Mesenteric fat pad (tissue), 1 donor: ENCODE results near the gene SPATA2L. TPM values are rescaled to one million over a fixed set of nuclear protein-coding genes. Genes with fewer than 3 reads are reported as not detected.
"Not testable (repeated sequence)": the region's sequence is repeated elsewhere in the genome, so short reads cannot be mapped to it uniquely, and the experiment has no call there.

Source experiments
- DNase-seq: peaks from one replicate; pipeline ENCODE4 v3.0.0-alpha.2; 2020; ENCODE audit warnings: low spot score
- total RNA-seq: library from RNA; stranded (reverse); fragmentation: NEBNext Ultra II Directional; extraction: Animal tissue kit (Norgen Biotek cat#: 25700); gene quantifications from one replicate; pipeline ENCODE4 v1.2.1, GENCODE V29; 2021
- donor health status: DM: yes; HTN: yes; CAD: no.

Gene SPATA2L
- total RNA-seq, 1 donor from 2014 or later = 9.1 TPM

DNA sequence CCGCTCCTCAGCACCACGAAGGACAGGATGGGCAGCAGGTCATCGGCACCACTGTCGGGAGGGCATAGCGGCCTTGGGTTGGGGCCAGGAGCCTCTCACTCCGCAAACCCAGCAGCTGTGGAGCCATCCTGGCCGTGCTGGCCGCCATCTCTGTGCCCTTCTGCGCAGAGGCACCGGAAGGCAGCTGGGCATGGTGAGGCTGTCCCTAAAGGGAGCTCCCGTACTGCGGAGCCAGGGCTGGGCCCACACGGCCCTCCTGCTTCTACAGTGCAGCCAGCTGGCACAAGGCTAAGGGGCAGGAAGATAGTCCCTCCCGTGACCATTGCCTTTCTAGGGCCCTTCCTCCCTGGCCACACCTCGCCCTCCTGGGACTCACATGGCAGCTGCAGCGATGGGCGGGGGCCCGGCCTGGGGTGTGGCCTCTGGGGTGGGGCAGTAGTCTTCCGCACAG lies 7.0 kb upstream of the SPATA2L start:
- no peak for DNase-seq

DNA sequence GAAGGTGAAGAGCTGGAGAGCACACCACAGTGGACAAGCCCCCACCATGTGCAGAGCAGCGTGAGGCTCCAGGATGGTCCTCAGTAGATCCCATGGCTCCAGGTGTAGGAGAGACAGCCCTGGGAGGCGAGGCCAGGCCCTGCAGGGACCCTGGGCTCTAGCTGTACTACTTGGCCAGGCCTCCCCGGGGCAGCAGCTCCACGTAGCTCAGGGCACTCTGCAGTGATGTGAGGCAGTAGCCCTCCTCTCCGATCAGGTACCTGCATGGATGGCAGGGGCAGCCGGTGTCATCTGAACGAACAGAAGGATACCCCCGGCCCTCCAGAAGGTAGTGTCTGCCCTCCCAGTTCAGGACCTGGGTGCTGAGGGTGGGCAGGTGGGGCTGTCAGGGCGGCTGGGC lies 6.2 kb upstream of the SPATA2L start:
- no peak for DNase-seq

DNA sequence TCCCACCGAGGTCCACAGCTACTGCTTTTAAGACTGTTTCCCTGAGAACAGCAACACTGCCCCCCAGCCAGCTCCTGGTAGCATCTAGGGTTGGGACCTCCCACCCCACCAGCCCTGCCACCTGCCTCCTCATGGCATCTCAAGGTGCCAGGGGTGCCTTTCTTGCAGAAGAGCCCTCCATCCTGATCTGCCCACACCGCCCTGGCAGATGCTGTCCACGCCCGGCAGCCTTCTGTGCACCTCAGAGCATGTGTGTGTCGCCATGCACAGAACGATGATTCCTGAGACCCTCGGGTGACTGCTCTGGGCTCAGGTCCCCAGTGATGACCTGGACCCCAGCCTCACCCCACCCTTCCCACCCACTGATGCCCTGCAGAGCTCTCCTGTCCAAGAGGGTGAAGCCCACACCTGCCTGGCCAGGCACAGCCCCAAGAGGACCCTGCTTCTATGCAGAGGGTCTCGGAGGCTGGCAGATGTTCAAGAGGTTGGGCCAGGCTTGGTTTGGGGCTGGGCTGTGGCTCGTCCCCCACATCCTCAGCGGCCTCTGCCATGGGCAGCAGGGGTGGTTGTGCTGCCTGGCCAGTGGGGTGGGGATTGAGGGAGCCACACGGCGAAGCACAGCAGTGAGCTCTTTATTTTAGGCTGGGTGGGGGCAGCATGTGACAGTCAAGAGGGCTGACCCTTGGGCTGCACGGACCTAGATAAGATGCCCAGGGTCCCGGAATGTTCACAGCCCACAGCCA lies 5.2 kb upstream of the SPATA2L start:
- no peak for DNase-seq

DNA sequence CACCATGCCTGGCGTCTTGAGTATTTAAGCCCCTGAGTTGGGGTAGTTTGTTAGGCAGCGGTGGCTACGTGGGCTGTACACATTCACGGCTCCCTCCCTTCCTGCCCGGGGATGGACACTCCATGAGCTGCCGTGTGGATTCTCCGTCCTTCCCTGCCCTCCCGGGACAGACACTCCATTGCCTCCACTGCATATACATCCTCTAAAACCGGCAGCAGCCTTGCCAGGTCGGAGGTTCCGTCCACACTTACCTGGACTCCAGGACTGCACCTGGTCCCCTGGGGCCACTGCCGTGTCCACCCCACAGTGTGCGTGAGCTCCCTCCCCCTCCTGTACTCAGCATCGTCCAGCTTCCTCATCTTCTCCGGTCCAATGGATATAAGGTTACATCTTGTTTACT lies 3.5 kb upstream of the SPATA2L start:
- no peak for DNase-seq

DNA sequence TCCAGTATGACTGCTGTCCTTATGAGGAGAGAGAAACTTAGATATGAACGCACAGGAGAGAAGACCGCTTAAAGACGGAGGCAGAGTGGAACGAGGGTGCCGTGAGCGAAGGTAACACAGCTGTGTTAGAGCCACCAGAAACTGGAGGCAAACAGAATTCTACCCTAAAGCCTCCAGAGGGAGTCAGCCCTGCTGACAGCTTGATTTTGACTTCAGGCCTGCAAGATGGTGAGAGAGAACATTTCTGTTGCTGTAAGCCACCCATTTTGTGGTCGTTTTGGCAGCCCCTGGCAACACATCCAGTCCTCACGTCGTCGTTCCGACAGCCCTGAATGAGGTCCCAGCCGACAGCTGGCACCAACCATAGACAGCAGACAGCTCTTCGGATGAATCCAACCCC lies 2.8 kb upstream of the SPATA2L start:
- DNase-seq = no peak

DNA sequence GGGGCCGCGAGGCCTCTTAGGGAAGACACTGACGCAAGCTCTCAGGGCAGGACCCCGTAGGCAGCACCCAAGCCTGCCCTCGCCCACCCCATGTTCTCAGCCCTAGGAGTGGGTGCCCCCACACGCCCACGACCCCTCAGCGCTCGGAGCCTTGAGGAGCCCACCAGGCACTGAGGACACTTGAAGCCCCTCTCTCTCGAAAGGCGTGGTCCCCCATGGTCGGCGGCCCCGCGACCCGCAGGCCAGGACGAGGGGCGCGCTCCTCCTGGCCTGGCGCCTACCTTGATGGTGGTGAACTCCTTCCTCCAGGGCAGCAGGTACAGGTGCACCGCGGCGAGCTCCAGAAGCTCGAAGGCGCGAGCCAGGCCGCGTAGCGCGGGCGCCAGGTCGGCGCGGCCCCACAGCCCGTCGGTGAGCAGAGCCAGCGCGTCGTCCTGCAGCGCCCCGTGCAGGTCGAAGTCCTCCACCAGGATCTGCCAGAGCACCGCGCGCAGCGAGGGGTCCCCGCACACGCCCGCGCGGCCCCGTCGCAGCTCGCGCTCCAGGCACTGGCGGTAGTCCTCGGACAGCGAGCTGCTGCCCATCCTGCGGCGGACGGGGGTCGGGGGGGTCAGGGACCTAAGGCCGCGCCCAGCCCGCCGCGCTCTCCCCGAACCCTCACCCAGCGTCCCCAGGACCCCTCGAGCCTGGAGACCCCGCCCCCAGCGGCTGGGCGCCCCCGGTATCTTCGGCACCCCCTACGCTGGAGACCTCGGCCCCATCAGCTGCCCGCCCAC lies 668 bp downstream of the SPATA2L start:
- DNase-seq = no peak

DNA sequence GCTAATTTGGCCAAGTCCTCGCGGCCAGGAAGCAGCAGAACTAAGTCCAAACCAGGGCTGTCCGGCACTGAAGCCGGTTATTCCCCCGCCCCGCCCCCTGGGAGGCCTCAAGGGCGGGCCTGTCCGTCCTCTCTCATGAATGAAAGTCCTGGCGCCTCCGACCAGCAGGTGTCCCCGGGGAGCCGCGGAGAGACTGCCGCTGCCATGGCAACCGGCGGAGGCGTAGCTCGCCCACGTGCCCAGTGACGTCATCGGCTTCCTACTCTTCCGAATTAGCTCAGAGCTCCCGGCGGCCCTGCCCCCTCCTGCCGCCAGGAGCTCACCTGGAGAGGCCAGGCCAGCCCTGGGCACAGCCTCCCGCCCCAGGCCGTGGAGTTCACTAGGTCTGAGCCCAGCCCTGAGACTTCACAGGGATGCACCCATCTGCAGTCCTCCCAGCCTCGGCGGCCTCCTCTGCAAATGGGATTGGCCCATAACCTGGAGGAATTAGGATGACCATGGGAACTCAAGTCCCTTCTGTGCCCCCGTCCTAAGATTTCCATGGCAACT lies 1.3 kb downstream of the SPATA2L start:
- DNase-seq = peak; percentile 100

DNA sequence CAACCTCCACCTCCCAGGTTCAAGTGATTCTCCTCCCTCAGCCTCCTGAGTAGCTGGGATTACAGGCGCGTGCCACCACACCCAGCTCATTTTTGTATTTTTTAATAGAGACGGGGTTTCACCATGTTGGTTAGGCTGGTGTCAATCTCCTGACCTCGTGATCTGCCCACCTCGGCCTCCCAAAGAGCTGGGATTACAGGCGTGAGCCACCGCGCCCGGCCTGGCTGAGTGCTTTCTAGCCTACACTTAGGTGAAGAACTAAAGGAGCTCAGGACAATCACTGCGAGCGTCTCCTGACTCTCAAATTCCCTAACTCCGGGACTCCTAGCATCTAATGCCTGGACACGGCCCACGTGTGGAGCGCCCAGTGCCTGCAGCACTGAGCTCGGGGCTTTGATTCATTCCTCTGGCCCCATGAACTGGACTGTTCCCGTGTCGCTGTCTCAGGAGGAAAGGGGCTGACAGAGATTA lies 1.8 kb downstream of the SPATA2L start:
- not testable (repeated sequence) for DNase-seq

DNA sequence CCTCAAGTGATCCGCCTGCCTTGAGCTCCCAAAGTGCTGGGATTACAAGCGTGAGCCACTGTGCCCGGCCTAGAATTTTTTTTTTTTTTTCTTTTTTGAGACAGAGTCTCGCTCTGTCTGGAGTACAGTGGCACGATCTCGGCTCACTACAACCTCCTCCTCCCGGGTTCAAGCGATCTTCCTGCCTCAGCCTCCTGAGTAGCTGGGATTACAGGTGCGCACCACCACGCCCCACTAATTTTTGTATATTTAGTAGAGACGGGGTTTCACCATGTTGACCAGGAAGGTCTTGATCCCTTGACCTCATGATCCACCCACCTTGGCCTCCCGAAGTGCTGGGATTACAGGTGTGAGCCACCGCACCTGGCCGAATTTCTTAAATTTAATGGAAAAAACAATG lies 2.8 kb downstream of the SPATA2L start:
- DNase-seq = not testable (repeated sequence)

DNA sequence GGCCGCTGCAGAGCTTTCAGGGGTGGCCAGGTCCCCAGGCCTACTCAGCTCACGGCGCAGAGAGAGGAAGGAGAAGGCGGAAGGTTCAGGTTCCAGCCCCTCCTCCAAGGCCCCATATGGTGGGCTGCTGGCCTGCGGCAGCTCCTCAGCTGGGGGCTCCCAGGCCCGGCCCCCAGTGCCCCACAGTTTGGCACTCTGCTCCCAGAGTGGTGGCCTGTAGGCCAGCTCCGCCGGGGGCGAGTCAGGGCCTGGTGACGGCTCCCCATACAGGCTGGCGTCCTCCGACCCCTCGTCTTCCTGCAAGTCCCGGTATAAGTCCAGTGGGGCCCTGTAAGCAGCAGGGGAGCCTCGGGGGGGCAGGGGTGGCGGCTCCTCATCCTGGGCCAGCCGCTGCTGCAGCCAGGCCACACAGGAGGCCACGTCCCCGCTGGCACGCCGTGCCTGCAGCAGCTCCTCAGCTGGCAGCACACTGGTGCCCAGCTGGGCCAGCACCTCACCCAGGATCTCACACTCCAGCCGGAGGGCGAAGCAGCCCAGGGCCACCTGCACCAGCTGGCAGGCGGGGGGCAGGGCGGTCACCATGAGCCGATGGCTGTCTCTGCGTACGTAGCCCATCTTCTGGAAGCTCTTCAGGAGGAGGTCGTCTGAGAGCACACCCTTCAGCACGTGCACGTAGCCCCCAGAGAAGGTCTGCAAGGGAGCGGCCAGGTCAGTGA lies 3.7 kb downstream of the SPATA2L start:
- no peak for DNase-seq

DNA sequence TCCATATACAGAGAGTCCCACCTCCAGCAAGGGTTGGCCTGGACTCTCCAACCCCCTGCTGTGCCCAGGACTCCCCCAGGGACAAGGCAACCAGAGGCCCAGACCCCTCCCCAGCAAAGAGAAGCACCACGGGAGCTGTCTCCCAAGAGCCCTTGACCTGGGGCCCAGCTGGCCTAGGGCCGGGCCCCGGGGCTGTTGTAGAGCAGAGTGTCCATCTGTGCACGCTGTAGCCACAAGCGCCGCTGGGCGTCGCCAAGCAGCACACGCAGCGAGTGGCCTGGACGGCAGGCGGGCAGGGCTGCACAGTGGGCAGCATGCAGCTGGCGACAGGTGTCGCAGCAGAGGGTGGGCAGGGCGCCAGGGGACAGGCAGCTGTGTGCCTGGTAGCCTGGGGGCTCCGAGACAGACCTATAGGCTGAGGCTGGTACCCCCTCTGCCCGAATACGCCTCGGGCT lies 4.3 kb downstream of the SPATA2L start:
- DNase-seq = no peak

DNA sequence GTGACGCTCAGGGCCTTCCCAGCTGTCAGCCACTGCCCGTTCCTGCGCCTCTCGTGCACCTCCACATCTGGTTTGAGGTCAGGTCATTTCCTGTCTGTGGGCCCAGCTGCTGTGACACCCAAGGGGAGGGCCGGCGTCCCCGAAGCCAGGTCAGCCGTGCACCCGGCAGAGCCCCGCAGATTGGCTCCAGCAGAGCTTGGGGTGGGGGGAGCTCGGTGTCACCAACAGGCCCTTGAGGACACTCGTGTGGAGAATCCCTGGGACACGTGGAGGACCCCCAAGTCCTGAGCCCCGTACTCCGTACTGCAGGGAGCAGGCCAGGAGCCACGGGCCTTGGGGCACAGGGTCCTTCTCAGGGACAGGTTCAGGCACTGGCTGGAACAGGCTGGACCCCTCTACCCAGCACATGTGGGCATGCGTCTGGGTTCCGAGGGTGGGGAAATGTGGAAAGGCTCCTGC lies 4.8 kb downstream of the SPATA2L start:
- DNase-seq = no peak

DNA sequence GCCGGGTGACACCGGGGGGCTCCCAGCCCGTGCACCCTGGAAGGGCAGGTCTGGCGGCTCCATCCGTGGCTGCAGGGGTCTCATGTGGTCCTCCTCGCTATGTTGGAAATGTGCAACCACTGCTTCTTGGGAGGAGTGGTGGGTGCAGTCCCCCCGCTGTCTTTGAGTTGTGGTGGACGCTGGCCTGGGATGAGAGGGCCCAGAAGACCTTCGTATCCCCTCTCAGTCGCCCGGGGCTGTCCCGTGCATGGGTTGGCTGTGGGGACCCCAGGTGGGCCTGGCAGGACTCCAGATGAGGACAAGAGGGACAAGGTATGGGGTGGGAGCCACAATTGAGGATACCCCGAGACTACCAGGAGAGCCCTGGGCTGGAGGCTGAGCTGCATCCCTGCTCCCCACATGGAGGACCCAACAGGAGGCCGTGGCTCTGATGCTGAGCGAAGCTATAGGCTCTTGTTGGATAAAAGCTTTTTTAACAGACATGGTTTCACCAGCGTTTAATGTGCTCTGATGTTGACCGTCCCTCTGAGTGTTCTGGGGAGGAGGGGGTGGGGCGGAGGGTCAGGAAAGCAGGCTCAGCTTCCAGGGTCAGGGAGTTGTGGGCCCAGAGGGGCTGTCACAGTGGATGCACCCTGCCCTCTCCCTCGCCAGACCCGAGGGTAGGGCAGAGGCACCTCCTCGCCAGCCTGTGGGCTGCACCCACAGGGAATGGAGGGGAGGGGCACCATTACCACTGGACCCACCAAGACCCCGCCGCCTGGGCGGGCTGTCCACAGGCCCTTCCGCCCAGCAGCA lies 5.4 kb downstream of the SPATA2L start:
- no peak for DNase-seq

DNA sequence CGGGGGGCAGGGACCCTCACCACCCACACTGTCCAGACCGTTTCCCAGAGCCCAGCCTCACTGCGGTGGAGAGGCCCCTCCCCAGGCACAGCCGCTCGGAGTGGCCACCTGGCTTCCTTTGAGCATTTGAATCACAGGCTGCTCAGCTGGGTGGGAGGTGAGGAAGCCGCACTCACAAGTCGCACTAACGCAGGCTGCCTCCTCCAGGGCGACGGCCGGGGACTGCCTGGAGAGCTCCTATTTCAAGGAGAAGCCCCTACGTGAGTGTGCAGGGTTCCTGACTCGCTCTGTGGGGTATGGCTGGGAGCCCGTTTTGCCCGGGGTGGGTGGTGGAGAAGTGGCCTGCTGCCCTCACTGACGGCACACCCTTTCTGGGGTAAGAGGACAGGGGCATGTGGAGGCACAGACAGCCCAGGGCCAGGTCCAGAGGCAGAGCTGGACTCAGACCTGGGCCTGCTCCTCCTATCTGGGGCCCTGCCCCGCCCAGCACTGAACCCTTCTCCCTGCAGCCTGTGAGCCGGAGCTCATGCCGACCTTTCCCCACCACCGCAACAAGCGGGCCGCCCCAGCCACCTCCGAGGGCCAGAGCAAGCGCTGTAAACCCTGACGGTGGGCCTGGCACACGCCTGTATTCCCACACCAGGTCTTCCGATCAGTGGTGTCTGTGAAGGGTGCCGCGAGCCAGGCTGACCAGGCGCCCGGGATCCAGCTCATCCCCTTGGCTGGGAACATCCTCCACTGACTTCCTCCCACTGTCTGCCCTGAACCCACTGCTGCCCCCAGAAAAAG lies 6.2 kb downstream of the SPATA2L start:
- DNase-seq = no peak

DNA sequence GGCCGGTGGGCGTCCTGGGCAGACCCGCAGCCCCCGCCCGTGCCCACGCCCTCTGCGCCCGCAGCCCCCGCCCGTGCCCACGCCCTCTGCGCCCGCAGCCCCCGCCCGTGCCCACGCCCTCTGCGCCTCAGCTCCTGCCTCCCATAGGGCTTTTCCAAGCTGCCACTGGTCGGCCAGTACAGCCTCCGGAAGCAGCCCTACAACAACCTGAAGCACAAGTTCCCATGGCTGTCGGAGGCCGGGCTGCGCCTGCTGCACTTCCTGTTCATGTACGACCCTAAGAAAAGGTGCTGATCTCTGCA lies 6.8 kb downstream of the SPATA2L start:
- DNase-seq = not testable (repeated sequence)

DNA sequence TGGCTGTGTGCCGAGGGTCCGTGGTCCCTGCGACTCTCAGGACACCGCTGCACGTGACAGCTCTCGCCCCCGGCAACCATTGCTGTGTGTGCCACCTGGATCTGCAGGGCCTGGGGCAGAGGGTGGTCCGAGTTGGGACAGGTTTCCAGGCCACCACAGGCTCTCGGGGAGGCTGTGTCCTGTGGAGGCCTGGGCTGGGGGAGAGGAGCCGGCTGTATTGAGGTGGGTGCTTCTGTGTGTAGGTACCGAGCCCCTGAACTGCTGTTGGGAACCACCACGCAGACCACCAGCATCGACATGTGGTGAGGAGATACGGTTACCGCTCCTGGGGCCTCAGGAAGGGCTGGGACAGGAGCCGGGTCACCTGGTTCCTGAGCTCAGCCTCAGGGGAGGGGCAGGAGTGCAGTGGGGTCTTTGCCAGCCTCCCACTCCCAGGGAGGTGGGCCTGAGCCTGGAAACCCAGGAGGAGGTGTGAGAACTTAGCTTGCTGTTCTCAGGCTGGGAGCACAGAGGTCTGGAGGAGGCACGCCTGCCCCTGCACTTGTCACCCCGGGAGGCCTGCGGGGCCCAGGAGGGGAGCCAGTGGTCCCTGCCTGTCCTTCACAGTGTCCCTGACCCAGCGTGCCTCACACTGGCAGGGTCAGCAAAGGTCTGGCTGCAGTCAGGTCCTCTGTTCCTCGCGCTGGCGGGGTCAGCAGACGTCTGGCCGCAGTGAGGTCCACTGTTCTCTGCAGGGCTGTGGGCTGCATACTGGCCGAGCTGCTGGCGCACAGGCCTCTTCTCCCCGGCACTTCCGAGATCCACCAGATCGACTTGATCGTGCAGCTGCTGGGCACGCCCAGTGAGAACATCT lies 7.3 kb downstream of the SPATA2L start:
- DNase-seq = no peak

DNA sequence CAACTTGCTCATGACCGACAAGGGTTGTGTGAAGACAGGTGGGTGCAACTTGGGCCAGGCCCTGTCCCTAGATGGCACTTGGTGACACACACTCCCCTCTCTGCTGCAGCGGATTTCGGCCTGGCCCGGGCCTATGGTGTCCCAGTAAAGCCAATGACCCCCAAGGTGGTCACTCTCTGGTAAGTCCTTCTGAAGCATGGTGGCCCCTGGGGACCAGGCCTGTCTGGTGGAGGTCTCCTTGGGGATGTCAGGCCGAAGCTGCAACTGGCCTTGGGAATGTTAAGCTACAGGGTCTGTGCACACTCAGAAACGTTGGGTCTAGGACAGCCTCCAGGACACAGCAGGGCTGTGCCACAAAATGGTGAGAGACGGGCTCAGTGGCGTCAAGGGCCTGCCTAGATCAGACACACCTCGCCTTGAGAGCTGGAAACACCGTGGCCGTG lies 8.2 kb downstream of the SPATA2L start:
- DNase-seq = no peak

DNA sequence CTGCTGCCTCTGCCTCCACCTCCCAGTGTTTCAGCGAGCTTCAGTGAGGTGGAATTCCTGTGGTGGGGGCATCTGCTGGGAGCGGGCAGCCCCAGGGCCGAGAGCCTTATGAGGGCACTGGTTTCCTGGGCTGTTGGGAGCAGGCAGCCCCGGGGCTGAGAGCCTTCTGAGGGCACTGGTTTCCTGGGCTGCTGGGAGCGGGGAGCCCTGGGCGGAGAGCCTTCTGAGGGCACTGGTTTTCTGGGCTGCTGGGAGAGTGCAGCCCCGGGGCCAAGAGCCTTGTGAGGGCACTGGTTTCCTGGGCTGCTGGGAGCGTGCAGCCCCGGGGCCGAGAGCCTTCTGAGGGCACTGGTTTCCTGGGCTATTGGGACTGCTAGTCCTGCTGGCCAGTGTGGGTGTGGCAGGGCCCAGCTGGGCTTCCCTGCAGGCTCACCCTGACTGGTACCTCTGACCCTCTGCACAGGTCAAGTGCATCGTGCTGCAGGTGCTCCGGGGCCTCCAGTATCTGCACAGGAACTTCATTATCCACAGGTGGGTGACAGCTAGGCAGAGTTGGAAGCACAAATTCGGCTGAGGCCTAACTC lies 9.4 kb downstream of the SPATA2L start:
- DNase-seq = no peak
